Measurements from ENCODE around the gene TRMT11. TPM values are rescaled to one million over a fixed set of nuclear protein-coding genes. Genes with fewer than 3 reads are reported as not detected.

Gene TRMT11
- total and polyA plus RNA-seq, 2 of the 13 experiments (the other 11 are each of a cell fraction or from before 2014, with no cell fraction given), result 42.2 to 81.9 TPM

GRCh38 chr6:125956506-125957390 is 29.6 kb upstream of the TRMT11 start, which contains the start of gene HINT3 (continued):
- TF ChIP-seq FOXA3 (CRISPR knock-in tag; IDR thresholded peaks at IDR 0.05) (peak; percentile 85), ETS1 (CRISPR knock-in tag; IDR thresholded peaks at IDR 0.05) (no peak), ZNF639 (CRISPR knock-in tag; conservative IDR thresholded peaks at IDR 0.05) (peak; percentile 84), ZNF251 (CRISPR knock-in tag; IDR thresholded peaks at IDR 0.05) (0 out of 2 replicates have a peak, but pooled peaks have one; percentile 14), JARID2 (CRISPR knock-in tag; IDR thresholded peaks at IDR 0.05; ENCODE audit: insufficient replicate concordance) (peak; percentile 87), ZNF30 (CRISPR knock-in tag; IDR thresholded peaks at IDR 0.05) (peak; percentile 86; the same call in 1 of the 2 replicates), KAT8 (CRISPR knock-in tag; IDR thresholded peaks at IDR 0.05) (peak; percentile 98), DDIT3 (CRISPR knock-in tag; IDR thresholded peaks at IDR 0.05) (peak; percentile 26; the same call in 1 of the 2 replicates), ZNF597 (CRISPR knock-in tag; IDR thresholded peaks at IDR 0.05) (no peak), EP300 (IDR thresholded peaks at IDR 0.05; ENCODE audit: low read depth in 2 of 2, low read length in 2 of 2) (peak; percentile 22 to 73; a peak in 2 of 4 replicates), EP300 (CRISPR knock-in tag; IDR thresholded peaks at IDR 0.05; ENCODE audit: borderline replicate concordance) (peak; percentile 44), DPF2 (CRISPR knock-in tag; IDR thresholded peaks at IDR 0.05; ENCODE audit: borderline replicate concordance, low read depth) (no peak; the same call in 1 of the 2 replicates), ZNF720 (CRISPR knock-in tag; IDR thresholded peaks at IDR 0.05) (no peak), SP5 (CRISPR knock-in tag; IDR thresholded peaks at IDR 0.05; ENCODE audit: borderline replicate concordance, low read depth) (0 out of 2 replicates have a peak, but pooled peaks have one; percentile 14), ZBTB7A (CRISPR knock-in tag; IDR thresholded peaks at IDR 0.05) (peak; percentile 63; the same call in 1 of the 2 replicates), MBD4 (IDR thresholded peaks at IDR 0.05; ENCODE audit: borderline replicate concordance, low read length) (no peak), ZSCAN20 (CRISPR knock-in tag; IDR thresholded peaks at IDR 0.05; ENCODE audit: borderline replicate concordance) (peak; percentile 68; the same call in 1 of the 2 replicates), ZNF512B (CRISPR knock-in tag; IDR thresholded peaks at IDR 0.05; ENCODE audit: borderline replicate concordance) (peak; percentile 99), FIP1L1 (IDR thresholded peaks at IDR 0.05; ENCODE audit: borderline replicate concordance, insufficient read depth, low read depth, low read length) (0 out of 2 replicates have a peak, but pooled peaks have one; percentile 61), AGO2 (optimal IDR thresholded peaks at IDR 0.05; ENCODE audit: low read depth, low read length) (peak; percentile 84), CBX1 (IDR thresholded peaks at IDR 0.05; ENCODE audit: low read depth) (peak; percentile 97), ZC3H4 (CRISPR knock-in tag; IDR thresholded peaks at IDR 0.05; ENCODE audit: borderline replicate concordance) (peak; percentile 75; the same call in 1 of the 2 replicates)

Measured in HepG2 (cell line).